ENCODE measurements around the gene SLC2A11. TPM values are rescaled to one million over a fixed set of nuclear protein-coding genes. Genes with fewer than 3 reads are reported as not detected.

The SLC2A11 gene
- total and polyA plus RNA-seq, 7 donors: 3.7 to 12.7 (median 4.9) TPM

- peaks cover 58% of the 10 kb centered on the region for H3K4me1 ChIP-seq
- H3K27ac ChIP-seq: peak overlapping the region; percentile 80
- 55 to 67% (median 60%) methylated on average over 13 of the region's 13 CpGs for WGBS, 3 donors
- H3K9me3 ChIP-seq: no peaks in the 10 kb centered on the region
- H3K4me3 ChIP-seq: no peak overlapping the region
- ATAC-seq (no peak), DNase-seq (peak in 1 of 2 donors; percentile 59)
- no peaks in the 10 kb centered on the region for H3K27me3 ChIP-seq (ENCODE audit: insufficient read depth in 3 of 3, low read length in 2 of 3)
- H3K36me3 ChIP-seq (ENCODE audit: insufficient read depth in 1 of 2, low read depth in 1 of 2): peaks cover 0 to 23% of the 10 kb centered on the region in 2 donors
- no peak for TF ChIP-seq CTCF (IDR thresholded peaks at IDR 0.05)
- intact Hi-C loops (cut with DNase I): no loop called here
These were observed 23.8 kb upstream of the SLC2A11 start for GRCh38 chr22:23833911-23834317.

GRCh38 chr22:23834406-23834792 lies 23.3 kb upstream of the SLC2A11 start:
- Histone ChIP-seq H3K36me3 (ENCODE audit: insufficient read depth in 1 of 2, low read depth in 1 of 2) (peaks cover 0 to 23% of the 10 kb centered on the region in 2 donors), H3K4me1 (peaks cover 57% of the 10 kb centered on the region), H3K27ac (peak overlapping the region; percentile 80), H3K27me3 (ENCODE audit: insufficient read depth in 3 of 3, low read length in 2 of 3) (no peaks in the 10 kb centered on the region), H3K4me3 (no peak overlapping the region), H3K9me3 (no peaks in the 10 kb centered on the region)
- intact Hi-C loops (cut with DNase I): no loop called here
- 59 to 70% (median 67%) methylated on average over 3 of the region's 3 CpGs for WGBS, 3 donors
- ATAC-seq (no peak), DNase-seq (no peak)
- TF ChIP-seq CTCF (IDR thresholded peaks at IDR 0.05): no peak

DNA sequence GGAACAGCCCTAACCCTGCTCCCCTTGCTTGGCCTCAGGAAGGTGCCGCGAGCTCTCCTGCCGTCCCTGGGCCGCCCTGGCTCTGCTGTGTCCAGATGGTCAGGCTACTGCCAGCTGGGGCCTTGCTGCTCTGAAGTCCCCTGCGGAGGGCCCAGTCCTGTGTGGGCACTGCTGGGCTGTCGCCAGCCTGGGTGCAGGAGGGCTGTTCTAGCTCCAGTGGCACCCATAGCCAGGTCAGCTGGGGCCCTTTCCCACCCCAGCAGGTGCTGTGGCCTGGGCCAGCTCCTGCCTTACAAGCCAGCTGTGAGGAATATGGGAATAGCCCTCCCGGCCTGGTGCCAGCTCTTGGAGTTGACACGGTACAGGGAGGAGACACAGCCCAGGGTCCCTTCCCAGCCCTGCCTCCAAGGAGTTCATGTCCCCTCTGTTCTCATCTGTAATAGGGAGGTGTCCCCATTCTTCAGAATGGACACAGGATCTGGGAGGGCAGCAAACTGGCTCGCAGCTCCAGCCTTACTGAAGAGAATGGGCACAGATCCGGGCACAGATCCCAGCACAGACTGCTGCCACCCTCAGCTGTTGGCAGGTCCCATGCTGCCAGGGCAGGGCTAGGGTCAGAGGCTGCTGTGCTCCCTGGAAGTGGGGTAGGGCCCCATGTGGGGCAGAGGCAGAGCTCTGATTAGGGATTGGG lies 22.7 kb upstream of the SLC2A11 start:
- H3K4me3 ChIP-seq: peak overlapping the region; percentile 2
- TF ChIP-seq CTCF (IDR thresholded peaks at IDR 0.05): no peak
- H3K36me3 ChIP-seq (ENCODE audit: insufficient read depth in 1 of 2, low read depth in 1 of 2): peaks cover 0 to 23% of the 10 kb centered on the region in 2 donors
- H3K27me3 ChIP-seq (ENCODE audit: insufficient read depth in 3 of 3, low read length in 2 of 3): no peaks in the 10 kb centered on the region
- H3K4me1 ChIP-seq: peaks cover 57% of the 10 kb centered on the region
- ATAC-seq (peak; percentile 27 to 66 (median 55)), DNase-seq (peak; percentile 64 to 87)
- peak overlapping the region; percentile 80 for H3K27ac ChIP-seq
- no peaks in the 10 kb centered on the region for H3K9me3 ChIP-seq
- WGBS, 3 donors: 25 to 31% (median 26%) methylated on average over 10 of the region's 10 CpGs
- intact Hi-C loops (cut with DNase I): no loop called here

GRCh38 chr22:23835484-23836144 lies 22.1 kb upstream of the SLC2A11 start:
- TF ChIP-seq CTCF (IDR thresholded peaks at IDR 0.05): no peak
- Histone ChIP-seq H3K4me3 (no peak overlapping the region), H3K36me3 (ENCODE audit: insufficient read depth in 1 of 2, low read depth in 1 of 2) (peaks cover 0 to 23% of the 10 kb centered on the region in 2 donors), H3K9me3 (no peaks in the 10 kb centered on the region), H3K27me3 (ENCODE audit: insufficient read depth in 3 of 3, low read length in 2 of 3) (no peaks in the 10 kb centered on the region), H3K4me1 (peaks cover 62% of the 10 kb centered on the region), H3K27ac (peak overlapping the region; percentile 80)
- intact Hi-C loops (cut with DNase I): no loop called here
- 26 to 40% (median 28%) methylated on average over 11 of the region's 11 CpGs for WGBS, 3 donors
- peak in 1 of 2 donors; percentile 75 for DNase-seq
- peak in 3 of 4 donors; percentile 9 to 47 (median 43) for ATAC-seq
